Vagina (tissue), 2 donors: ENCODE results near the gene PTPRF.

Experiments
- POLR2A ChIP-seq, 2 donors: fragments of 450-650 bp; IDR thresholded peaks; one replicate each; pipeline ENCODE4 v1.6.1; 2017; ENCODE audit warnings: antibody characterized with exemption in 2 of 2, mild to moderate bottlenecking in 2 of 2, moderate library complexity in 2 of 2
- TF ChIP-seq, protein P1 (sequence below), 3 experiments: fragments of 450-650 bp in 2 of 3; fragments of 200-600 bp in 1 of 3; sonication (generic) in 1 of 3; IDR thresholded peaks; one replicate each; pipeline ENCODE4 v1.5.1; 2017 to 2019; ENCODE audit warnings: antibody characterized with exemption in 3 of 3, mild to moderate bottlenecking in 2 of 3, moderate library complexity in 2 of 3

GRCh38 chr1:43509007-43509739 is 21.5 kb upstream of the PTPRF start:
- no peak for TF ChIP-seq POLR2A (IDR thresholded peaks at IDR 0.05)
- TF ChIP-seq, protein P1, sequence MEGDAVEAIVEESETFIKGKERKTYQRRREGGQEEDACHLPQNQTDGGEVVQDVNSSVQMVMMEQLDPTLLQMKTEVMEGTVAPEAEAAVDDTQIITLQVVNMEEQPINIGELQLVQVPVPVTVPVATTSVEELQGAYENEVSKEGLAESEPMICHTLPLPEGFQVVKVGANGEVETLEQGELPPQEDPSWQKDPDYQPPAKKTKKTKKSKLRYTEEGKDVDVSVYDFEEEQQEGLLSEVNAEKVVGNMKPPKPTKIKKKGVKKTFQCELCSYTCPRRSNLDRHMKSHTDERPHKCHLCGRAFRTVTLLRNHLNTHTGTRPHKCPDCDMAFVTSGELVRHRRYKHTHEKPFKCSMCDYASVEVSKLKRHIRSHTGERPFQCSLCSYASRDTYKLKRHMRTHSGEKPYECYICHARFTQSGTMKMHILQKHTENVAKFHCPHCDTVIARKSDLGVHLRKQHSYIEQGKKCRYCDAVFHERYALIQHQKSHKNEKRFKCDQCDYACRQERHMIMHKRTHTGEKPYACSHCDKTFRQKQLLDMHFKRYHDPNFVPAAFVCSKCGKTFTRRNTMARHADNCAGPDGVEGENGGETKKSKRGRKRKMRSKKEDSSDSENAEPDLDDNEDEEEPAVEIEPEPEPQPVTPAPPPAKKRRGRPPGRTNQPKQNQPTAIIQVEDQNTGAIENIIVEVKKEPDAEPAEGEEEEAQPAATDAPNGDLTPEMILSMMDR (IDR thresholded peaks at IDR 0.05), result no peak
